Gastrocnemius medialis (tissue), 4 donors: Measurements from ENCODE around the gene GPRIN3. TPM values are rescaled to one million over a fixed set of nuclear protein-coding genes. Genes with fewer than 3 reads are reported as not detected.

Experiments
- ATAC-seq, 2 donors: fragments of 150-250 bp; one replicate each; pipeline ENCODE4 v1.9.1; 2016
- DNase-seq, 2 donors: peaks; one replicate each; pipeline ENCODE4 v3.0.0-alpha.2; 2019
- H3K27ac ChIP-seq, 4 donors: fragments of 200-600 bp; sonication (generic); 1 replicate in 1 of 4; 2 replicates in 3 of 4; pipeline ENCODE4 v1.5.1; 2016 to 2018; ENCODE audit warnings: mild to moderate bottlenecking in 2 of 4, moderate library complexity in 1 of 4
- H3K27me3 ChIP-seq, 3 donors: fragments of 200-600 bp; sonication (generic) in 2 of 3; 1 replicate in 1 of 3; 2 replicates in 2 of 3; pipeline versions ENCODE4 v1.5.1 to v1.6.0; 2016 to 2019; ENCODE audit warnings: mild to moderate bottlenecking in 1 of 3, moderate library complexity in 1 of 3
- H3K36me3 ChIP-seq, 2 donors: fragments of 200-600 bp; sonication (generic) in 1 of 2; one replicate each; pipeline ENCODE4 v1.5.1; 2017 to 2018
- H3K4me1 ChIP-seq, 2 donors: fragments of 200-600 bp; sonication (generic) in 1 of 2; one replicate each; pipeline ENCODE4 v1.5.1; 2016 to 2017; ENCODE audit warnings: mild to moderate bottlenecking in 2 of 2
- H3K4me3 ChIP-seq, 4 donors: fragments of 200-600 bp; sonication (generic) in 3 of 4; 1 replicate in 1 of 4; 2 replicates in 3 of 4; pipeline ENCODE4 v1.5.1; 2016 to 2019; ENCODE audit warnings: mild to moderate bottlenecking in 2 of 4
- H3K9me3 ChIP-seq, 3 donors: fragments of 200-600 bp; sonication (generic) in 2 of 3; 1 replicate in 1 of 3; 2 replicates in 2 of 3; pipeline ENCODE4 v1.5.1; 2016 to 2019
- POLR2A ChIP-seq, 2 donors: fragments of 450-650 bp; IDR thresholded peaks; one replicate each; pipeline ENCODE4 v1.6.1; 2017; ENCODE audit warnings: antibody characterized with exemption in 2 of 2, mild to moderate bottlenecking in 2 of 2, moderate library complexity in 2 of 2
- in situ Hi-C, 4 donors: fragments of 200-750 bp; cut with MboI; loops; one replicate each; pipeline versions ENCODE4 v1.15.0 to v1.8.0; 2017; ENCODE audit warnings: low sequenced_read_pairs in 4 of 4
- intact Hi-C: fragments of 100-400 bp; cut with DNase I; formaldehyde crosslinking; loops from one replicate; pipeline ENCODE4 v1.15.1; 2023; ENCODE audit warnings: low total_unique reads
- total RNA-seq, 4 donors: library from RNA; depleted of rRNA; stranded (reverse); fragments of >200 nt; gene quantifications; one replicate each; pipeline versions ENCODE4 v1.1.0 to v1.2.3, GENCODE V29; 2016
- TF ChIP-seq, protein P1 (sequence below), 5 experiments: fragments of 450-650 bp in 3 of 5; fragments of 200-600 bp in 2 of 5; sonication (generic) in 2 of 5; IDR thresholded peaks in 4 of 5; conservative IDR thresholded peaks in 1 of 5; 1 replicate in 4 of 5; 2 replicates in 1 of 5; pipeline ENCODE4 v1.5.1; 2016 to 2019; ENCODE audit warnings: antibody characterized with exemption in 5 of 5, mild to moderate bottlenecking in 3 of 5, moderate library complexity in 3 of 5

GPRIN3 gene
- total RNA-seq, 4 donors from 2014 or later, result 1.2 to 3.1 (median 1.8) TPM

- in situ Hi-C loops, result no loop called here
- no peaks in the 10 kb centered on the region for H3K27me3 ChIP-seq
- no peak for DNase-seq
- H3K4me1 ChIP-seq, result no peaks in the 10 kb centered on the region
- no peak overlapping the region for H3K27ac ChIP-seq
- no peak for TF ChIP-seq POLR2A (IDR thresholded peaks at IDR 0.05)
- TF ChIP-seq, protein P1, sequence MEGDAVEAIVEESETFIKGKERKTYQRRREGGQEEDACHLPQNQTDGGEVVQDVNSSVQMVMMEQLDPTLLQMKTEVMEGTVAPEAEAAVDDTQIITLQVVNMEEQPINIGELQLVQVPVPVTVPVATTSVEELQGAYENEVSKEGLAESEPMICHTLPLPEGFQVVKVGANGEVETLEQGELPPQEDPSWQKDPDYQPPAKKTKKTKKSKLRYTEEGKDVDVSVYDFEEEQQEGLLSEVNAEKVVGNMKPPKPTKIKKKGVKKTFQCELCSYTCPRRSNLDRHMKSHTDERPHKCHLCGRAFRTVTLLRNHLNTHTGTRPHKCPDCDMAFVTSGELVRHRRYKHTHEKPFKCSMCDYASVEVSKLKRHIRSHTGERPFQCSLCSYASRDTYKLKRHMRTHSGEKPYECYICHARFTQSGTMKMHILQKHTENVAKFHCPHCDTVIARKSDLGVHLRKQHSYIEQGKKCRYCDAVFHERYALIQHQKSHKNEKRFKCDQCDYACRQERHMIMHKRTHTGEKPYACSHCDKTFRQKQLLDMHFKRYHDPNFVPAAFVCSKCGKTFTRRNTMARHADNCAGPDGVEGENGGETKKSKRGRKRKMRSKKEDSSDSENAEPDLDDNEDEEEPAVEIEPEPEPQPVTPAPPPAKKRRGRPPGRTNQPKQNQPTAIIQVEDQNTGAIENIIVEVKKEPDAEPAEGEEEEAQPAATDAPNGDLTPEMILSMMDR (IDR thresholded peaks at IDR 0.05 in 4 of 5, conservative IDR thresholded peaks at IDR 0.05 in 1 of 5), result no peak
- no peaks in the 10 kb centered on the region for H3K36me3 ChIP-seq
- intact Hi-C loops, result no loop called here
- H3K4me3 ChIP-seq, result no peak overlapping the region
- no peak for ATAC-seq
- H3K9me3 ChIP-seq, result no peaks in the 10 kb centered on the region
Measured at GRCh38 chr4:89268679-89269078, 38.9 kb downstream of the GPRIN3 start.

- in situ Hi-C loops, result no loop called here
Measured at GRCh38 chr4:89267846-89268245, 39.8 kb downstream of the GPRIN3 start.

GRCh38 chr4:89267392-89267791 lies 40.2 kb downstream of the GPRIN3 start:
- in situ Hi-C loops (no loop called here), intact Hi-C loops (no loop called here)
- no peak for DNase-seq
- Histone ChIP-seq H3K27ac (no peak overlapping the region), H3K4me1 (no peaks in the 10 kb centered on the region), H3K4me3 (no peak overlapping the region), H3K9me3 (no peaks in the 10 kb centered on the region), H3K27me3 (no peaks in the 10 kb centered on the region), H3K36me3 (no peaks in the 10 kb centered on the region)
- no peak for ATAC-seq
- no peak for TF ChIP-seq POLR2A (IDR thresholded peaks at IDR 0.05)
- TF ChIP-seq, protein P1 (IDR thresholded peaks at IDR 0.05 in 4 of 5, conservative IDR thresholded peaks at IDR 0.05 in 1 of 5), result no peak

More at GRCh38 chr4:89267846-89268245, 39.8 kb downstream of the GPRIN3 start:
- TF ChIP-seq POLR2A (IDR thresholded peaks at IDR 0.05), result no peak
- TF ChIP-seq, protein P1 (IDR thresholded peaks at IDR 0.05 in 4 of 5, conservative IDR thresholded peaks at IDR 0.05 in 1 of 5), result no peak
- intact Hi-C loops, result no loop called here
- ATAC-seq (no peak), DNase-seq (no peak)
- Histone ChIP-seq H3K4me3 (no peak overlapping the region), H3K27me3 (no peaks in the 10 kb centered on the region), H3K4me1 (no peaks in the 10 kb centered on the region), H3K9me3 (no peaks in the 10 kb centered on the region), H3K27ac (no peak overlapping the region), H3K36me3 (no peaks in the 10 kb centered on the region)

DNA sequence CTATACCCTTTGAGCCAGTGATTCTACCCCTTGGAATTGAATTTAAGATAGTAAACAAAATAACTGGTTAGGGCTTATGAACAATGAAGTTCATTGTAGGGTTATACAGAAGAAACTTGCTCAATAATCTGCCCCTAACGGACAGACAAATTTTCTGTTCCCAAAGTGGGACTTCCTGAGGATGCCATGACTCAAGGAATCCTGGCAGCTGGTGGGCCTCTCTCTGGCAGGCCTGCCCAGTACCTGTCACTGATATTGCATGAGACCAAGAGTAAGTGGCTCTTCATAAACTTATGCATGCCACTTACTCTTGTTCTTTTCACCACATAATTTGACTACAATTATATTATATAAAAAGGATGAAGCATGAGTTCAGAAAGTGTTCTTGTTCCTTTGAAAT lies 41.5 kb downstream of the GPRIN3 start:
- H3K4me3 ChIP-seq, result no peak overlapping the region
- ATAC-seq, result no peak
- no peaks in the 10 kb centered on the region for H3K36me3 ChIP-seq
- H3K4me1 ChIP-seq, result no peaks in the 10 kb centered on the region
- intact Hi-C loops (no loop called here), in situ Hi-C loops (no loop called here)
- H3K27ac ChIP-seq, result no peak overlapping the region
- TF ChIP-seq, protein P1 (IDR thresholded peaks at IDR 0.05 in 4 of 5, conservative IDR thresholded peaks at IDR 0.05 in 1 of 5), result no peak
- TF ChIP-seq POLR2A (IDR thresholded peaks at IDR 0.05), result no peak
- no peaks in the 10 kb centered on the region for H3K27me3 ChIP-seq
- H3K9me3 ChIP-seq, result no peaks in the 10 kb centered on the region
- DNase-seq, result no peak

- Histone ChIP-seq H3K4me1 (no peaks in the 10 kb centered on the region), H3K27ac (no peak overlapping the region), H3K9me3 (no peaks in the 10 kb centered on the region), H3K4me3 (no peak overlapping the region), H3K36me3 (no peaks in the 10 kb centered on the region), H3K27me3 (no peaks in the 10 kb centered on the region)
- ATAC-seq (no peak), DNase-seq (no peak)
- TF ChIP-seq, protein P1 (IDR thresholded peaks at IDR 0.05 in 4 of 5, conservative IDR thresholded peaks at IDR 0.05 in 1 of 5), result no peak
- no peak for TF ChIP-seq POLR2A (IDR thresholded peaks at IDR 0.05)
- in situ Hi-C loops, result no loop called here
- intact Hi-C loops, result no loop called here
Measured at GRCh38 chr4:89263265-89263664, 44.3 kb downstream of the GPRIN3 start.
